GM06990 (cell line): Measurements from ENCODE around the gene ANXA8L1.
"Not testable (repeated sequence)": the region's sequence is repeated elsewhere in the genome, so short reads cannot be mapped to it uniquely, and the experiment has no call there.

ENCODE experiments used
- DNase-seq: peaks from one replicate; pipeline ENCODE4 v3.0.0-alpha.2; 2011; ENCODE audit not compliant: insufficient read length; ENCODE audit errors: extremely low read depth
- H3K27me3 ChIP-seq: replicated peaks from 2 replicates; pipeline ENCODE4 v1.6.0; 2011; ENCODE audit warnings: low read length; ENCODE audit not compliant: control insufficient read depth, insufficient read depth
- H3K36me3 ChIP-seq: 2 replicates; pipeline ENCODE4 v1.5.1; 2011; ENCODE audit warnings: low read length; ENCODE audit not compliant: control insufficient read depth, insufficient read depth
- H3K4me3 ChIP-seq: replicated peaks from 2 replicates; pipeline ENCODE4 v1.5.1; 2011; ENCODE audit warnings: low read depth, mild to moderate bottlenecking, control low read depth, low read length
- CTCF ChIP-seq: IDR thresholded peaks from 2 replicates; pipeline ENCODE4 v1.5.1; 2011; ENCODE audit warnings: low read length, control low read depth, mild to moderate bottlenecking, inconsistent platforms; ENCODE audit not compliant: insufficient read depth, poor library complexity, severe bottlenecking

ANXA8L1 gene

GRCh38 chr10:46375406-46375805, at the start of gene ANXA8L1:
ANXA8L1 (plus strand) TSS chr10:46375776; CDS start chr10:46375852, 76 bp downstream.
- not testable (repeated sequence) for H3K27me3 ChIP-seq, DNase-seq, H3K36me3 ChIP-seq, H3K4me3 ChIP-seq

DNA sequence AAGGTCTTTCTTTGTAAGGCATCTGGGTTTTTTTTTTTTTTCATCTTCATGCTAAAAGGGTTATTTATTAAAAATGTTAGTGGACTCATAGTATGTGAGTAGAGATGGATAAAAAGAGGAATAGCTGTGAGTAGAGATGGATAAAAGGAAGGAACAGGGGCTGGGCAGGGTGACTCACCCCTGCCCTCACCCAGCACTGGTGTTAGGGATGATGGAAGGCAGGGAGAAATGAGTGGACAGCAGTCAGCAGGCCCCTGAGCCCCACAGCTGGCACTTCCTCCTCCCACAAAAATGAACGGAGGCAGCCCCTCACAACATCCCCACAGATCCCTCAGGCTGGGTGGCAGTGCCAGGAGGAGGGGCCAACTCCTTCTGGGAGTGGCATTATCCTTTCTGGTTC, 49.5 kb upstream of the ANXA8L1 start:
- no peaks in the 10 kb centered on the region; the same call in 1 of the 2 replicates for H3K27me3 ChIP-seq
- no peak overlapping the region for H3K4me3 ChIP-seq
- no peak for DNase-seq
- TF ChIP-seq CTCF = no peak
- no peaks in the 10 kb centered on the region for H3K36me3 ChIP-seq

- H3K27me3 ChIP-seq = no peaks in the 10 kb centered on the region; the same call in 1 of the 2 replicates
- no peak for TF ChIP-seq CTCF
- DNase-seq = no peak
- no peaks in the 10 kb centered on the region for H3K36me3 ChIP-seq
- no peak overlapping the region for H3K4me3 ChIP-seq
Observed at GRCh38 chr10:46326971-46327370, 48.6 kb upstream of the ANXA8L1 start.

DNA sequence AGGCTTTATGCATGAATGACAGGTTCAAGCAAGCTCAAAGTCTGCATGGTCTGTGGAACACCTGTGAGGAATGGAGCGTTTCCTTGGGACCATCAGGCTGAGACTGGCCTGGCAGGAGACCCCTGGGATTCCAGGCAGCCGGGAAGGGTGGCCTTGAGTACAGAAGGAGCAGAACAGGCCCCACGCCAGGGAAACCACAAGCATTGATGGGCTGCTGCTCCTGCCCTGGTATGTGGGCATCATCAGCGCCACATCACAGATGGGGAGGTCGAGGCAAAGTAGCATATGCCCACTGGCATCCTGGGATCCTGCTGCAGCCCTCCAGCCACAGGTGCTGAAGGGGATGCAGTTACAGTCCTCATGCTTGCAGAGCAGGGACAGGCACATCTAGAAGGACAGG, 47.9 kb upstream of the ANXA8L1 start:
- no peak for DNase-seq
- no peak for TF ChIP-seq CTCF
- Histone ChIP-seq H3K4me3 (no peak overlapping the region), H3K36me3 (no peaks in the 10 kb centered on the region), H3K27me3 (no peaks in the 10 kb centered on the region; the same call in 1 of the 2 replicates)

DNA sequence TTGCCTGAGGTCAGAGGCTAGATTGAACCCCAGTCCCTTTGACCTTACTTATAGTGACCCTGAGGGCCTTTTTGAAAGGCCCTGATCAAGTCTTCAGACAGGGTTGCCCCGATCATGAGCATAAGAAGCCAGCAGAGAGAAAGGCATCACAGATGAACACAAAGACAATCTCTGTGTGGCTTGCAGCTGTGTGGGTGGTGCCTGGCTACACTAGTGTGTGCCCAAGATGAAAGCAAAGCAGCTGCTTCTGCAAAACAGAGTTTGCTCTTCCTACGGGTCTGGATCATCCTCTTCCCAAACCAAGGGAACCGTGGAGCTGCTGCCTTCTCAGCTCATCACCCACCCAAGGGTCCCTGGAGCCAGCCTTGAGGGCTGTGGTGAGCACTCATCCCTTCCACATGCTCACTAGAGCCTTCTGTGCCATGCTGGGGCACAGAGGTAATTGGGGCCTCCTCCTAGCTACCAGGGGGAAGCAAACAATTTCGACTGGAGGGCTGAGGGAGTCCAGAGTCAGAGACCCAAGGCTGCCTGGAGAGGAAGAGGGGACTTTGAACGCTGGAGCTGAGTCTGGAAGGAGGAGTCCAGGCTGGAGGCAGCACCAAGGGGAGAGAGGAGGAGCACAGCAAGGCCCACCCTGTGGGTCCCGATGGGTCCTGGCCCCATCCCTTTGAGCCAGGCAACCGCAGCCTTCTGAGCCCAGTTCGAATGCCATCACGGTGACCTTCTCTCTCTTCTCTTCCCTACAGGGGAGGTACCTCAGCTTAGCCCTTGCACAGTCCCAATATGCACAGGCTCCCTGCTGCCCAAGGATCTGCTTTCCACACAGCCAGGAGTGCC, 46.5 kb upstream of the ANXA8L1 start:
- no peak for DNase-seq
- no peaks in the 10 kb centered on the region for H3K36me3 ChIP-seq
- no peak overlapping the region for H3K4me3 ChIP-seq
- no peak for TF ChIP-seq CTCF
- H3K27me3 ChIP-seq = no peaks in the 10 kb centered on the region; the same call in 1 of the 2 replicates

GRCh38 chr10:46329690-46330016, 45.9 kb upstream of the ANXA8L1 start:
- TF ChIP-seq CTCF = no peak
- no peaks in the 10 kb centered on the region; the same call in 1 of the 2 replicates for H3K27me3 ChIP-seq
- no peak for DNase-seq
- no peak overlapping the region for H3K4me3 ChIP-seq
- H3K36me3 ChIP-seq = no peaks in the 10 kb centered on the region
